Right forelimb (tissue), 1 donor: ENCODE measurements around the gene TSG101.

Experiments used
- DNase-seq: peaks from one replicate; pipeline ENCODE4 v3.0.0-alpha.2; 2018

Gene TSG101, protein sequence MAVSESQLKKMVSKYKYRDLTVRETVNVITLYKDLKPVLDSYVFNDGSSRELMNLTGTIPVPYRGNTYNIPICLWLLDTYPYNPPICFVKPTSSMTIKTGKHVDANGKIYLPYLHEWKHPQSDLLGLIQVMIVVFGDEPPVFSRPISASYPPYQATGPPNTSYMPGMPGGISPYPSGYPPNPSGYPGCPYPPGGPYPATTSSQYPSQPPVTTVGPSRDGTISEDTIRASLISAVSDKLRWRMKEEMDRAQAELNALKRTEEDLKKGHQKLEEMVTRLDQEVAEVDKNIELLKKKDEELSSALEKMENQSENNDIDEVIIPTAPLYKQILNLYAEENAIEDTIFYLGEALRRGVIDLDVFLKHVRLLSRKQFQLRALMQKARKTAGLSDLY

GRCh38 chr11:18526521-18527296 lies at the start of gene TSG101:
Gene TSG101, minus strand, starts transcription at chr11:18526942. Its CDS starts 126 bp downstream, at chr11:18526816.
- peak; percentile 98 for DNase-seq

DNA sequence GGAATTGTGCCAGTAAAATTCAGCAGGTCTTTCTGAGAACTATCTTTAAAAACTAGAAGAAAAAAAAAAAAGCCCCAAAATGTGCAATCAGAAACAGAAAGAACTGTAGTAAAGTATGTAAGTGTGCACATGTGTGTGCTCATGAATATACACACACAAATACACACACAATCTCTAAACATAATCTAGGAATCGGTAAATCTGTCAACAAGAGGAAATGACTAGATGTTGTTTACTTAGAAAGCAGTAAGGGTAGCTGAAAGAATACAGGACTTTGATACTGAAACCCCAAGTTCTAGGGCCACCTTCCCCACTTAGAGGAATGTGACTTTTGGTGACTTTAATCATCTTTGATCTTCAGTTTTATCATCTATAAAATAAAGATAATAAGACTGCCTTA lies 48.6 kb upstream of the TSG101 start:
- DNase-seq = no peak

DNA sequence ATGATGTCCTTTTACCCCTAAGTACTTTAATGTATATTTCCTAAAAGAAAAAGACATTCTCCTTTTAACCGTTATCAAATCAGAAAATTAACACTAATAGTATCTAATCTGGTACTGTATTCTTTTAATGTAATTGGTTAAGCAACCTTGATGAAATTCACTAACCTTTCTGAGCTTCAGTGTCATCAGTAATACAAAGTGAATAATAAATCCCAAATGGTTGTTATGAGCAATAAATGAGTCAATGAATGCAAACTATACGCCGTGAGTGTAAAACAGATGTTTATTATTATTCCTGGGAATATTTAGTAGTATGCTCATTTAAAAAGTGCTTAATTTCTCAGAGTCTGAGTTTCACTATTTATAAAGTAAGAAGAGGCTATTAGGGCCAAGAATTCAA lies 40.3 kb upstream of the TSG101 start:
- DNase-seq = no peak

DNA sequence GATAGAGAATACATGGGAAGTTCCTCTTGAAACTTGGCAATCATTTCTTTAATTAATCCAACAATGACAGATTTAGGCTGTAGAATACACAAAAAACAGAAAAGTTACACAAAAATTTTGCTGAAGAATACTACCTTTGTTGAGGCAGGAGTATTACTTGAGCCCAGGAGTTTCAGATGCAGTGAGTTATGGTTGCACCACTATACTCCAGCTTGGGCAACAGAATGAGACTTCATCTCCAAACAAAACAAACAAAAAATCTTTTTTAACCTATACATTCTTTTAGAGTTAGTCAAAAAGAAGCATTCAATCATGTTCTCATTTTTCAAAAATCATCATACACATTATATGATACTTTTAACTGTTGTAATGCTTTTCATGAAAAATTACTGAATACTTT lies 39.7 kb upstream of the TSG101 start:
- DNase-seq = no peak

- DNase-seq = no peak
Measured at GRCh38 chr11:18564149-18564548, 37.4 kb upstream of the TSG101 start.

DNA sequence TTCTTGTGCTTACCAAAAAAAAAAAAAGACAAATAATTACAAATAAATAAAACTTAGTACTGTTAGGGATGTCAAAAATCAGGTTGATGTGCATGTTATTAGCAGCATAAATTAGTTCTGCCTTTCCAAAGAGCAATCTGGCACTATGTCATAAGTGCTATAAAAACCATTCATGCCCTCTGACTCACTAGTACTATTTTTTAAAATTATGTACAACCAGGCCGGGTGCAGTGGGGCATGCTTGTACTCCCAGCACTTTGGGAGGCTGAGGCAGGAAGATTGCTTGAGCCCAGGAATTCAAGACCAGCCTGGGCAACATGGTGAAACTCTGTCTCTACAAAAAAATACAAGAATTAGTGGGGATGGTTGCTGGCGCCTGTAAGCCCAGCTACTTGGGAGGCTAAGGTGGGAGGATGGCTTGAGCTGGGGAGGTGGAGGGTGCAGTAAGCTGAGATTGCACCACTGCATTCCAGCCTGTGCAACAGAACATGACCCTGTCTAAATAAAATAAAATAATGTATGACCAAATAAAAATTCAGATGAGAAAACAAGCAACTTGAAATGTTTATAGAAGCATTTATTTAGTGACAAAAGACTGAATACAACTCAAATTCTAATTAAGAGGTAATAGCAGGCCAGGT lies 36.5 kb upstream of the TSG101 start:
- no peak for DNase-seq

DNA sequence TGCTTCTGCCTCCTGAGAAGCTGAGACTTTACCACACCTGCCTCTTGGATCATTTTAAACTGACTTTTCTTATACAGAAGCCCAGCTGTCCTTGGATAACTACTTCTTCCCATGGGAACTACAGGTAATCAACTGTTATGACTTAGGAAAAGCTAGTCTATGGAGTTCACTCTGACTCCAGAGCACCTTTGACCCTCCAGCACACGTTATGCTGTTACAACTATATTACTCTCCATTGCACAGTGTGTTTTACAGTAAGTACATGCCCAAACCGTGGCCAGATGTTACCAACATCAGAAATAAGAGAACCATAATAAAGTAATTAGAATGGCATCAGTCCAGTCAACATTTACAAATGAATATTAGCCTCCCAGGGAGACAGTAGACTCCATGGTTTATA lies 21.3 kb upstream of the TSG101 start:
- no peak for DNase-seq

- no peak for DNase-seq
Measured at GRCh38 chr11:18540207-18541009, 13.7 kb upstream of the TSG101 start.

GRCh38 chr11:18536209-18536608 lies 9.5 kb upstream of the TSG101 start:
- no peak for DNase-seq

DNA sequence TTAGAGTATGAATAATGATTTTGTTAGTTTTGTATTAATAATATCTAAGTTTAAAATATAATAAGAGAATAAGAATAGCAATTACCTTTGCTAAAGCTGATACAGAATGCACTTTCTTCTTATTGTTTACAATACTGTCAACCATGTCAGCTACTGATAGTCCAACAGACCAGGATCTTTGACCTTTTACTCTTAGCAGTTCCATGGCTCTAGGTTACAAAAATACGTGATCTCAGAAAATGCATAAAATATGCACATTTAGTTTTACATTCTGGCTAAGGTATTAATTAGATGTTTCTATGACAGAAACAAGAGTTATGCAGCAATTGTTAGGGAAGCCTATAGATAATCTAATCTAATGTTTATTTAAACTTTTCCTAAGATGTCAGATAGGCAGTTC lies 7.5 kb upstream of the TSG101 start:
- DNase-seq = no peak

GRCh38 chr11:18533365-18533764 lies 6.6 kb upstream of the TSG101 start:
- DNase-seq = no peak

DNA sequence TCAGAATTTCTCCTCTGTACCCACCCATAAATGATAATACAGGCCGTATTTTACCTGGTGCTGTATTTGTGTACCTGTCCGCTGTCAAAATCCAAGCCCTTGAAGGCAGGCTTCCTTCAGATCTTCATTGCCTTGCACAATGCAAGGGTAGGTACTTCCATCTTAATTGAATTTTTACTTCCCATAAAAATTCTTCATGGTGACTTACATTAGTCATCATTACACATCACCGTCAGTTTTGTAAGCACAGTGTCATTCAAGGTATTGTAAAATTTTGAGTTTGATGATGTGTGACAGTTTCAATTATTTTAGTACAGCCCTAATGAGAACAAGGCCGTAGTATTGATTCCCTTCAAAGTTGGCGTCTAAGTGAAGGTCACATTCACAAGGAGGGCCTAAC lies 770 bp upstream of the TSG101 start:
- DNase-seq = no peak

GRCh38 chr11:18526130-18526520 lies 617 bp downstream of the TSG101 start:
- DNase-seq = no peak

- DNase-seq = no peak
Measured at GRCh38 chr11:18524248-18524647, 2.5 kb downstream of the TSG101 start.

DNA sequence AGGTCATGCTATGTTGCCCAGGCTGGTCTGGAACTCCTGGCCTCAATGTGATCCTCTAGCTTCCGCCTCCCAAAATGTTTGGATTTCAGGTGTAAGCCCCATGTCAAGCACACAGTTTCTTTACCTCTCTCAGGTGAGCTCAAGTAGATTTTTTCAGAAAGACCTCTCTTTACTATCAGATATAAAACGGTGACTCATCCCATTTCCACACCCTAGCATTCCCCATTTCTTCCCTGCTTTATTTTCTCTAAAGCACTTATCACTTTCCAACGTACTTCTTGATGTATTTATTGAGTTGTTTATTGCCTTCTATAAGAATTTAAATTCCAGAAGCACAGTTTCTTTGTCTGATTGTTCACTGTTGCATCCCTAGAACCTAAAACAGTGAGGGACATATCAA lies 3.7 kb downstream of the TSG101 start:
- no peak for DNase-seq

DNA sequence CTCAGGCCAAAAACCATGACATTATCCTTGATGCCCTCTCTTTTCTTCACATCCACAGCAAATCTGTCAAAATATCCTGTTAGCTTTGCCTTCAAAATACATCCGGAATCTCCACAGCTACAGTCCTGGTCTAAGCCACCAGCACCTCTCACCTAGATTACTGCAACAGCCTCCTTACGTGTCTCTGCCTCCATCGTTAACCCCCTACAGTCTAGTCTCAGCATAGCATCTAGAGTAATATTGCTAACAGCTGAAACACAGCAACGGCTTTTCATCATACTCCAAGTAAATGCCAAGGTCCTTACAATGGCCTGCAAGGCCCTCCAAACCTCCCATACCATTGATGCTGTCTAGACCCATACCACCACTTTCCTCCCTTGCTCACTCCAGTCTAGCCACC lies 4.4 kb downstream of the TSG101 start:
- DNase-seq = no peak

DNA sequence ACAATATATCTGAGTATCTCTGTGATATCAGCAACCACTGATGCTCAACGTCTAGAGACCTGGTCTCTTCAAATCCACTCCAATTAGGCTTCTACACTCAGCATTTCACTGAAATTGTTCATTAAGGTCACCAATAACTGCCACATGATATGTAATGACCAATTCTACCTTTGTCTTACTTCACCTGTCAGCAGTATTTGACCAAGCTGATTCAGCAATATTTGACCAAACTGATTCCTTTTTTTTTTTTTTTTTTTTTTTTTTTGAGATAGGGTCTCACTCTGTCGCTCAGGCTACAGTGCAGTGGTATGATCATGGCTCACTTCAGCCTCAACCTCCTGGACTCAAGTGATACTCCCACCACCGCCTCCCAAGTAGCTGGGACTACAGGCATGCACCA lies 5.6 kb downstream of the TSG101 start:
- no peak for DNase-seq

DNA sequence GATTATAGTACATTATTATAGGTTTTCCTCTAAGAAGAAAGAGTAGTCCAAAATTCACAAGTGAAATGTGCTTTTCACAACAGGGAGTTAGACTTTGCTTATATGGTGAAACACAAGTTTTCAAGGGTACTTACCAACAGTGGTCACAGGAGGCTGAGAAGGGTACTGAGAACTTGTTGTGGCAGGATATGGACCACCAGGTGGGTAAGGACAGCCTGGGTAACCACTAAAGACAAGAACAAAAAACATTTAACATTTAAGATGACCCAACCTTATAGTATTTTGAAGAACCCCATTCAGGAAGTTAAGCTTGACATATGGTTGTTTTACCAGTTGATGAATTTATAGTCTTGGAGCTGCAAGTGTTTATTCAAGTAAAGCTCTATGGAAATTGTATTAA lies 24.4 kb downstream of the TSG101 start:
- DNase-seq = no peak

- no peak for DNase-seq
Measured at GRCh38 chr11:18501629-18502028, 25.1 kb downstream of the TSG101 start.

DNA sequence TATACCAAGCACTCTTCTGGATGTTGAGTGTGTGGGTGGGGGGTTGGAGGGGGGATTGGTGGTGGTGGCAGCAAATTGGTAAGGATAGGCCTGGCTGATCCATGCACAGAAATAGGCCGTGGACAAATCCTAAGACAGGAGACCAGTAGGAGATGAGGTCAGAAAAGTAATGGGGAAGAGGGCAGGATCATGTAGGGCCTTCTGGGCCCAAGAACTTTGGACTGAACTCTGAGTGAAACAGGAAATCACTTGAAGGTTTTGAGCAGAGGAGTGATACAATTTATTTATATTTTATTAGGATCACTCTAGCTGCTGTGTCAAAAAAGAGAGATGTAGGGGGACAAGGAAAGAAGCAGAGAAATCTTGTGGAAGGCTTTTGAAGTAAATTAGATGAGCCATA lies 28.7 kb downstream of the TSG101 start:
- DNase-seq = no peak

DNA sequence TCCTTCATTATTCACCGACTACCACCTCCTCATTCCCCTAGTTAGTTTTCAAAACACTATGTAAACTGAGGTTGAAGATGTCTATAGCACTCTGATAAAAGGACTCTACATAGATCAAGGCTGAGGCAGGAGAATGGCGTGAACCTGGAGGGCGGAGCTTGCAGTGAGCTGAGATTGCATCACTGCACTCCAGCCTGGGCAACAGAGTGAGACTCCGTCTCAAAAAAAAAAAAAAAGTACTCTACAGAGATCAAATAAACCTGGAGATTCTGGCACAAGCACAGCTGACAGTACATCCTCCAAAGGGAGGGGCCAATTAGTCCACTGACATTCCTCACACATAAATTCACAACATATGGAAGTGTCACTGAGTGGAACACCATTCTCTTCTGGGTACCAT lies 31.0 kb downstream of the TSG101 start:
- DNase-seq = no peak

DNA sequence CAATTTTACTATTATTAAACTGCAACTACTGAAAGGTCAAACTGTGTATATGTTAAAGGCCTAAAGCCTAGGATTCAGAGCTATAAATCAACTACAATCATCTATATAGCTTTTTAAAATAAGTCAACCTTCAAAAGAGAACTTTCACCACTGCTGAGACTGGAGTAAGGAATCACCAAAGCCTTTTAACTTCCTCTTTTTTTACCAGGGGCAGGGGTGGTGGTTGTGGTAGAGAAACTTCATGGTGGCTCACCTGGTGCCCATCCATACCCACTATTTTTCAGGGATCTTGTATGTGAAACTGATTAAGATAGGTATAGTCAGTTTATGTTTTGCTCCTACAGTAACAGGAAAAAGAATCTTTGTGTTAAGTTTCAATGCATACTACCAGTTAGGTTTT lies 31.5 kb downstream of the TSG101 start:
- no peak for DNase-seq

DNA sequence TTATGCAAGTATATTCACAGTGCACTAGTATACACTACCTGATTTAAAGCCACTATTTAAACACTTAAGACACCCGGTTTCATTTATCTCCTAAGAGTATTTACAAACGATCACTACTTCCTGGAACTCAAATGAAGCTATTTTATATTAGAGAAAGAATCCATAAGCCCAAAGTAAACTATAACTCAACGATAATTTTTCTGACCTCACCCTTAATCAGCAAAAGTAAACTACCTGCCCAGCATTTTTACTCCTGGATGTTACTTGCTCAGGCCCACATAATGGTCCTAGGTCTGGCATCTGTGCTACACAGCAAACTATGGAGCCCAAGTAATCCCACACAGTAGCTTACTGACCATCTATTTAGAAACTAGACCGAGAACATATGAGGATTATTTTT lies 33.4 kb downstream of the TSG101 start:
- DNase-seq = no peak
